ENCODE data around the gene DDX25. TPM values are rescaled to one million over a fixed set of nuclear protein-coding genes. Genes with fewer than 3 reads are reported as not detected.

The DDX25 gene
- total RNA-seq, 2 experiments from 2014 or later = not detected

- DNase-seq (no peak), ATAC-seq (ENCODE audit: poor library complexity) (no peak)
- no peaks in the 10 kb centered on the region for H3K4me1 ChIP-seq (ENCODE audit: insufficient read depth, low read length)
- TF ChIP-seq CTCF (IDR thresholded peaks at IDR 0.05) = no peak
- POLR2A ChIA-PET = no interaction called here
- Mint-ChIP-seq H3K4me3 (no peak overlapping the region), H3K4me1 (ENCODE audit: low read depth) (peaks cover 2% of the 10 kb centered on the region), H3K36me3 (ENCODE audit: low read depth) (no peaks in the 10 kb centered on the region), H3K27ac (no peak overlapping the region), H3K9me3 (no peaks in the 10 kb centered on the region), H3K27me3 (no peaks in the 10 kb centered on the region)
- H3K27me3 ChIP-seq (ENCODE audit: control insufficient read depth in 1 of 2, insufficient read depth in 2 of 2, low read length in 2 of 2) = no peaks in the 10 kb centered on the region
- no peak overlapping the region for H3K27ac ChIP-seq (ENCODE audit: low read depth in 1 of 2, low read length in 2 of 2)
- H3K9me3 ChIP-seq (ENCODE audit: control insufficient read depth in 1 of 2, insufficient read depth in 1 of 2, low read length in 2 of 2) = no peaks in the 10 kb centered on the region
- intact Hi-C loops (cut with DNase I, micrococcal nuclease) = no loop called here
- H3K36me3 ChIP-seq (ENCODE audit: insufficient read depth, low read length) = no peaks in the 10 kb centered on the region
- CTCF ChIA-PET = no interaction called here
- H3K4me3 ChIP-seq (ENCODE audit: low read length) = no peak overlapping the region
Measured at GRCh38 chr11:125952559-125952958, 48.3 kb downstream of the DDX25 start.

DNA sequence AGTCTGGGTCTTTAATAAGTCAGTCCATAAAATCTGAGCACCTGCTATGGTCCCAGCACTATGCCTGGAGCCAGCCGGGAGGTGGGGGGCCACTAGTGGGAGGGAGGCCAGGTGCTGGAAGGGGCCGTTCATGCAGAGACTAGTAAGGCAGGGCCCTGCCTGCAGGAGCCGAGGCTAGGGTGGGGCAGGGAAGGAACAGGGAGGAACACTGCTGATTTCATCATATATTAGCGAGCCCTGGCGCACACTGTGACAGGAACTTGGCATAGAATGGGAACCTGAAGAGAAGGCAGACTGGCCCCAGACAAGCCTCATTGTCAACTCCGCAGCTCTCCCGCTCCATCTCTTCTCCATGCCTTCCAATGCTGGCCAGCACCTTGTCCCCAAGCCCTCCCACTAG is 48.7 kb downstream of the DDX25 start:
- H3K27ac Mint-ChIP-seq = no peak overlapping the region
- peaks cover 6% of the 10 kb centered on the region for H3K4me1 Mint-ChIP-seq (ENCODE audit: low read depth)
- Histone ChIP-seq H3K4me3 (ENCODE audit: low read length) (no peak overlapping the region), H3K4me1 (ENCODE audit: insufficient read depth, low read length) (peaks cover 2% of the 10 kb centered on the region), H3K9me3 (ENCODE audit: control insufficient read depth in 1 of 2, insufficient read depth in 1 of 2, low read length in 2 of 2) (no peaks in the 10 kb centered on the region), H3K27me3 (ENCODE audit: control insufficient read depth in 1 of 2, insufficient read depth in 2 of 2, low read length in 2 of 2) (no peaks in the 10 kb centered on the region), H3K36me3 (ENCODE audit: insufficient read depth, low read length) (no peaks in the 10 kb centered on the region), H3K27ac (ENCODE audit: low read depth in 1 of 2, low read length in 2 of 2) (no peak overlapping the region)
- no peaks in the 10 kb centered on the region for H3K9me3 Mint-ChIP-seq
- intact Hi-C loops (cut with DNase I, micrococcal nuclease) = no loop called here
- H3K27me3 Mint-ChIP-seq = no peaks in the 10 kb centered on the region
- TF ChIP-seq CTCF (IDR thresholded peaks at IDR 0.05) = no peak
- ATAC-seq (ENCODE audit: poor library complexity) (no peak), DNase-seq (no peak)
- no peaks in the 10 kb centered on the region for H3K36me3 Mint-ChIP-seq (ENCODE audit: low read depth)
- no peak overlapping the region for H3K4me3 Mint-ChIP-seq
- ChIA-PET CTCF (no interaction called here), POLR2A (no interaction called here)

- Mint-ChIP-seq H3K4me3 (no peak overlapping the region), H3K9me3 (no peaks in the 10 kb centered on the region), H3K36me3 (ENCODE audit: low read depth) (no peaks in the 10 kb centered on the region), H3K27ac (no peak overlapping the region), H3K4me1 (ENCODE audit: low read depth) (peaks cover 6% of the 10 kb centered on the region), H3K27me3 (no peaks in the 10 kb centered on the region)
- POLR2A ChIA-PET = no interaction called here
- intact Hi-C loops (cut with DNase I, micrococcal nuclease) = no loop called here
- no peaks in the 10 kb centered on the region for H3K27me3 ChIP-seq (ENCODE audit: control insufficient read depth in 1 of 2, insufficient read depth in 2 of 2, low read length in 2 of 2)
- peaks cover 3% of the 10 kb centered on the region for H3K4me1 ChIP-seq (ENCODE audit: insufficient read depth, low read length)
- no peak for DNase-seq
- CTCF ChIA-PET = no interaction called here
- no peak overlapping the region for H3K4me3 ChIP-seq (ENCODE audit: low read length)
- no peak for TF ChIP-seq CTCF (IDR thresholded peaks at IDR 0.05)
- H3K27ac ChIP-seq (ENCODE audit: low read depth in 1 of 2, low read length in 2 of 2) = no peak overlapping the region
- no peaks in the 10 kb centered on the region for H3K9me3 ChIP-seq (ENCODE audit: control insufficient read depth in 1 of 2, insufficient read depth in 1 of 2, low read length in 2 of 2)
- no peak for ATAC-seq (ENCODE audit: poor library complexity)
- H3K36me3 ChIP-seq (ENCODE audit: insufficient read depth, low read length) = no peaks in the 10 kb centered on the region
Measured at GRCh38 chr11:125953401-125953935, 49.2 kb downstream of the DDX25 start.

Data from CD4-positive, alpha-beta T cell (primary cell).